K562 (cell line): Measurements from ENCODE around the gene USHBP1. TPM values are rescaled to one million over a fixed set of nuclear protein-coding genes. Genes with fewer than 3 reads are reported as not detected.

Source experiments
- ATAC-seq: fragments of 200-7000 bp; cut with Tn5 transposase; 3 replicates; pipeline ENCODE4 v1.9.1; 2020; ENCODE audit warnings: moderate library complexity
- BruUV-seq: library from RNA; stranded (reverse); fragments of 400-500 nt; replicated peaks from 2 replicates; lab custom pipeline; 2021; lab: Mats Ljungman, UMichigan
- CTCF ChIA-PET: fragments of 300-600 bp; formaldehyde crosslinking; extraction: SDS; loops from one replicate; lab custom pipeline; 2021; ENCODE audit warnings: low intra/inter-chr PET ratio; lab: Yijun Ruan, JAX
- POLR2A ChIA-PET: fragments of 300-600, 350-650 bp; sonication (Branson Sonifier 250); formaldehyde crosslinking; extraction: SDS; loops from one replicate; lab custom pipeline; 2021; ENCODE audit warnings: antibody characterized with exemption, inconsistent platforms; lab: Yijun Ruan, JAX
- DNase-seq, 4 experiments: peaks; one replicate each; pipeline versions ENCODE4 v3.0.0 to v3.0.0-alpha.2; 2011 to 2018; ENCODE audit warnings: low spot score in 3 of 4, mixed read lengths in 3 of 4; ENCODE audit errors: extremely low read depth in 1 of 4
- FAIRE-seq: peaks from 2 replicates; lab custom pipeline; 2011; peaks lifted over from hg19 to GRCh38; lab: Jason Lieb, UNC
- H2AFZ ChIP-seq: 2 replicates; pipeline ENCODE4 v1.6.0; 2011; ENCODE audit warnings: low read depth, low read length, control low read depth, inconsistent platforms
- H3K27ac ChIP-seq: fragments of 200-600 bp; 3 replicates; pipeline ENCODE4 v1.8.0; 2011; ENCODE audit warnings: low read depth, mild to moderate bottlenecking, control low read depth, inconsistent platforms, low read length, moderate library complexity, mixed read lengths; ENCODE audit errors: extremely low read depth
- H3K27me3 ChIP-seq, 2 experiments: fragments of 300-600 bp in 1 of 2; 2 replicates in 1 of 2; 3 replicates in 1 of 2; pipeline versions ENCODE4 v1.6.0 to v1.8.0; 2011; ENCODE audit warnings: inconsistent platforms in 2 of 2, low read length in 2 of 2, mild to moderate bottlenecking in 1 of 2, mixed read lengths in 1 of 2, moderate library complexity in 1 of 2; ENCODE audit not compliant: control insufficient read depth in 2 of 2, insufficient read depth in 2 of 2
- H3K36me3 ChIP-seq: fragments of 300-600 bp; 3 replicates; pipeline ENCODE4 v1.8.0; 2011; ENCODE audit warnings: mild to moderate bottlenecking, low read length, inconsistent platforms; ENCODE audit not compliant: control insufficient read depth, insufficient read depth
- H3K4me1 ChIP-seq, 2 experiments: fragments of 200-600 bp in 1 of 2; replicated peaks in 1 of 2; 2 replicates in 1 of 2; 3 replicates in 1 of 2; pipeline versions ENCODE4 v1.5.1 to v1.8.0; 2011; ENCODE audit warnings: inconsistent platforms in 2 of 2, low read length in 2 of 2, mild to moderate bottlenecking in 1 of 2, mixed read lengths in 1 of 2, moderate library complexity in 1 of 2; ENCODE audit not compliant: control insufficient read depth in 2 of 2, insufficient read depth in 2 of 2
- H3K4me2 ChIP-seq: 2 replicates; pipeline ENCODE4 v1.6.1; 2011; ENCODE audit warnings: low read length, control low read depth, inconsistent platforms, mixed read lengths; ENCODE audit not compliant: insufficient read depth
- H3K4me3 ChIP-seq: fragments of 200-600 bp; sonication (generic), shearing (Covaris generic); 2 replicates; pipeline ENCODE4 v1.5.1; 2016; ENCODE audit warnings: control low read depth, inconsistent platforms
- H3K79me2 ChIP-seq: fragments of 200-600 bp; 3 replicates; pipeline ENCODE4 v1.8.0; 2011; ENCODE audit warnings: low read length, inconsistent platforms; ENCODE audit not compliant: control insufficient read depth, insufficient read depth
- H3K9ac ChIP-seq, 2 experiments: 2 replicates each; pipeline versions ENCODE4 v1.6.0 to v1.6.1; 2011; ENCODE audit warnings: low read depth in 2 of 2, low read length in 2 of 2, control low read depth in 1 of 2, inconsistent platforms in 1 of 2, mild to moderate bottlenecking in 1 of 2, mixed read lengths in 1 of 2; ENCODE audit not compliant: insufficient read depth in 1 of 2
- H3K9me1 ChIP-seq: one replicate; pipeline ENCODE4 v1.6.0; 2011; ENCODE audit warnings: inconsistent platforms, mild to moderate bottlenecking, low read length, moderate library complexity; ENCODE audit not compliant: control insufficient read depth, insufficient read depth
- H3K9me3 ChIP-seq: replicated peaks from 2 replicates; pipeline ENCODE4 v1.5.1; 2011; ENCODE audit warnings: low read depth, low read length, inconsistent platforms; ENCODE audit not compliant: control insufficient read depth, insufficient read depth
- H4K20me1 ChIP-seq: replicated peaks from 2 replicates; pipeline ENCODE4 v1.6.1; 2011; ENCODE audit warnings: low read length, inconsistent platforms, mixed read lengths; ENCODE audit not compliant: control insufficient read depth, insufficient read depth
- KAT7 ChIP-seq: sonication (generic); formaldehyde crosslinking; IDR thresholded peaks from 2 replicates; pipeline ENCODE4 v1.8.0; 2022; ENCODE audit warnings: missing genetic modification reagents, mild to moderate bottlenecking, borderline replicate concordance
- LEF1 ChIP-seq: fragments of 450-650 bp; IDR thresholded peaks from 2 replicates; pipeline ENCODE4 v1.6.1; 2016; ENCODE audit warnings: mild to moderate bottlenecking
- RFX1 ChIP-seq: fragments of 450-650 bp; IDR thresholded peaks from 2 replicates; pipeline ENCODE4 v1.6.1; 2016; ENCODE audit warnings: mild to moderate bottlenecking, moderate library complexity
- ZNF140 ChIP-seq: fragments of 250-450 bp; sonication (Bioruptor Pico); IDR thresholded peaks from 2 replicates; pipeline ENCODE4 v1.8.0; 2021; ENCODE audit warnings: moderate library complexity, mild to moderate bottlenecking, inconsistent platforms
- ZNF740 ChIP-seq, 3 experiments: fragments of 200-800 bp in 1 of 3; sonication (Bioruptor generic) in 1 of 3; sonication (generic) in 1 of 3; formaldehyde crosslinking in 1 of 3; IDR thresholded peaks; 2 replicates each; pipeline versions ENCODE4 v1.6.1 to v1.8.0; 2016 to 2022; ENCODE audit warnings: mild to moderate bottlenecking in 2 of 3, missing compliant biosample characterization in 2 of 3, missing genetic modification characterization in 2 of 3, missing genetic modification reagents in 1 of 3
- WGBS: fragments of 100-300 bp; shearing (Covaris generic); methylation state at CpG from one replicate; pipeline ENCODE4 v1.1.6; 2016; ENCODE audit warnings: low coverage, mixed read lengths; ENCODE audit not compliant: insufficient coverage; ENCODE audit errors: missing lambda C conversion rate; 5-methylcytosine and 5-hydroxymethylcytosine counted together
- in situ Hi-C: fragments of 300-500 bp; cut with MboI; formaldehyde crosslinking; loops from 4 replicates; pipeline ENCODE4 v1.15.0; 2018; ENCODE audit warnings: inconsistent platforms, mixed read lengths
- intact Hi-C: fragments of 100-400 bp; cut with micrococcal nuclease; formaldehyde crosslinking; loops from 2 replicates; pipeline ENCODE4 v1.14.2; 2022
- polyA plus RNA-seq, 8 experiments: library from polyadenylated mRNA; depleted of rRNA in 4 of 8; stranded (reverse) in 5 of 8; unstranded in 3 of 8; fragments of >200 nt; fragmentation: Nextera tagmentation in 2 of 8; fragmentation: Illumina TruSeq in 1 of 8; extraction: Ambion mirVana in 2 of 8; extraction: Trizol in 1 of 8; gene quantifications; 2 replicates each; pipeline versions ENCODE4 v1.2.1 to v1.2.3, GENCODE V29; 2011 to 2014; ENCODE audit warnings: inconsistent platforms in 1 of 8, missing spikeins in 1 of 8
- total RNA-seq, 7 experiments: library from RNA; depleted of rRNA in 6 of 7; stranded (reverse); fragments of >200 nt in 6 of 7; fragmentation: Illumina TruSeq in 2 of 7; extraction: Trizol in 2 of 7; gene quantifications; 2 replicates each; pipeline versions ENCODE4 v1.2.1 to v1.2.3, GENCODE V29; 2011 to 2021; ENCODE audit warnings: low replicate concordance in 1 of 7
- TF ChIP-seq, protein P1 (sequence below): fragments of 450-650 bp; IDR thresholded peaks from 2 replicates; pipeline ENCODE4 v1.6.1; 2018; ENCODE audit not compliant: partially characterized antibody
- TF ChIP-seq, protein P2 (sequence below): fragments of 250-450 bp; sonication (Bioruptor Pico); IDR thresholded peaks from 2 replicates; pipeline ENCODE4 v1.8.0; 2021; ENCODE audit warnings: mild to moderate bottlenecking, moderate library complexity

Gene USHBP1
- total and polyA plus RNA-seq, 9 of the 15 experiments (the other 6 are each of a cell fraction or from before 2014, with no cell fraction given): 0.03 to 0.10 (median 0.05) TPM; not detected in 5

- intact Hi-C loops: no loop called here
- Histone ChIP-seq H3K9me3 (peaks cover 3% of the 10 kb centered on the region), H3K9ac (peak overlapping the region; percentile 60 to 93; a peak in 3 of 4 replicates), H3K79me2 (peaks cover 25% of the 10 kb centered on the region), H3K4me2 (peak overlapping the region; percentile 73), H4K20me1 (no peaks in the 10 kb centered on the region), H3K27me3 (no peaks in the 10 kb centered on the region), H3K4me3 (peak overlapping the region; percentile 59), H3K36me3 (peaks cover 21% of the 10 kb centered on the region), H3K4me1 (peaks cover 19 to 52% of the 10 kb centered on the region in 2 experiments; a peak in 4 of 5 replicates), H3K9me1 (no peaks in the 10 kb centered on the region), H2AFZ (peak overlapping the region; percentile 72), H3K27ac (peak overlapping the region; percentile 77)
- in situ Hi-C loops: no loop called here
- CTCF ChIA-PET: interaction anchor here (0.6 to 1.1 kb wide), 2 partner anchors 10 to 156 kb away, joined by 6 read pairs; no protein-coding TSS in a partner anchor
- DNase-seq (peak in 1 of 4 experiments; percentile 16), ATAC-seq (no peak), FAIRE-seq (no peak)
- BruUV-seq: no TSS peak
- TF ChIP-seq ZNF740 (CRISPR knock-in tag; IDR thresholded peaks at IDR 0.05) (peak; percentile 85), ZNF740 (tag; IDR thresholded peaks at IDR 0.05) (no peak), ZNF140 (CRISPR knock-in tag) (no peak), KAT7 (0 out of 2 replicates have a peak, but pooled peaks have one; percentile 15), LEF1 (no peak), RFX1 (peak; percentile 84)
- TF ChIP-seq, protein P1, sequence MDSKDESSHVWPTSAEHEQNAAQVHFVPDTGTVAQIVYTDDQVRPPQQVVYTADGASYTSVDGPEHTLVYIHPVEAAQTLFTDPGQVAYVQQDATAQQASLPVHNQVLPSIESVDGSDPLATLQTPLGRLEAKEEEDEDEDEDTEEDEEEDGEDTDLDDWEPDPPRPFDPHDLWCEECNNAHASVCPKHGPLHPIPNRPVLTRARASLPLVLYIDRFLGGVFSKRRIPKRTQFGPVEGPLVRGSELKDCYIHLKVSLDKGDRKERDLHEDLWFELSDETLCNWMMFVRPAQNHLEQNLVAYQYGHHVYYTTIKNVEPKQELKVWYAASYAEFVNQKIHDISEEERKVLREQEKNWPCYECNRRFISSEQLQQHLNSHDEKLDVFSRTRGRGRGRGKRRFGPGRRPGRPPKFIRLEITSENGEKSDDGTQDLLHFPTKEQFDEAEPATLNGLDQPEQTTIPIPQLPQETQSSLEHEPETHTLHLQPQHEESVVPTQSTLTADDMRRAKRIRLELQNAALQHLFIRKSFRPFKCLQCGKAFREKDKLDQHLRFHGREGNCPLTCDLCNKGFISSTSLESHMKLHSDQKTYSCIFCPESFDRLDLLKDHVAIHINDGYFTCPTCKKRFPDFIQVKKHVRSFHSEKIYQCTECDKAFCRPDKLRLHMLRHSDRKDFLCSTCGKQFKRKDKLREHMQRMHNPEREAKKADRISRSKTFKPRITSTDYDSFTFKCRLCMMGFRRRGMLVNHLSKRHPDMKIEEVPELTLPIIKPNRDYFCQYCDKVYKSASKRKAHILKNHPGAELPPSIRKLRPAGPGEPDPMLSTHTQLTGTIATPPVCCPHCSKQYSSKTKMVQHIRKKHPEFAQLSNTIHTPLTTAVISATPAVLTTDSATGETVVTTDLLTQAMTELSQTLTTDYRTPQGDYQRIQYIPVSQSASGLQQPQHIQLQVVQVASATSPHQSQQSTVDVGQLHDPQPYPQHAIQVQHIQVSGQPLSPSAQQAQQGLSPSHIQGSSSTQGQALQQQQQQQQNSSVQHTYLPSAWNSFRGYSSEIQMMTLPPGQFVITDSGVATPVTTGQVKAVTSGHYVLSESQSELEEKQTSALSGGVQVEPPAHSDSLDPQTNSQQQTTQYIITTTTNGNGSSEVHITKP: peak; percentile 78
- TF ChIP-seq, protein P2, sequence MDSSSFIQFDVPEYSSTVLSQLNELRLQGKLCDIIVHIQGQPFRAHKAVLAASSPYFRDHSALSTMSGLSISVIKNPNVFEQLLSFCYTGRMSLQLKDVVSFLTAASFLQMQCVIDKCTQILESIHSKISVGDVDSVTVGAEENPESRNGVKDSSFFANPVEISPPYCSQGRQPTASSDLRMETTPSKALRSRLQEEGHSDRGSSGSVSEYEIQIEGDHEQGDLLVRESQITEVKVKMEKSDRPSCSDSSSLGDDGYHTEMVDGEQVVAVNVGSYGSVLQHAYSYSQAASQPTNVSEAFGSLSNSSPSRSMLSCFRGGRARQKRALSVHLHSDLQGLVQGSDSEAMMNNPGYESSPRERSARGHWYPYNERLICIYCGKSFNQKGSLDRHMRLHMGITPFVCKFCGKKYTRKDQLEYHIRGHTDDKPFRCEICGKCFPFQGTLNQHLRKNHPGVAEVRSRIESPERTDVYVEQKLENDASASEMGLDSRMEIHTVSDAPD (CRISPR knock-in tag): no peak
- POLR2A ChIA-PET: interaction anchor here (0.5 to 1.6 kb wide), 5 partner anchors 8 to 580 kb away, joined by 3 to 5 read pairs (median 4); partner anchors contain the start of gene BABAM1
- WGBS: 22% methylated on average over 14 of the region's 29 CpGs
These were observed 38.0 kb upstream of the USHBP1 start for GRCh38 chr19:17302391-17303166.
